ENCODE measurements around the gene CXCL9. TPM values are rescaled to one million over a fixed set of nuclear protein-coding genes. Genes with fewer than 3 reads are reported as not detected.
"Not testable (repeated sequence)": the region's sequence is repeated elsewhere in the genome, so short reads cannot be mapped to it uniquely, and the experiment has no call there.

The CXCL9 gene
- total RNA-seq: not detected

DNA sequence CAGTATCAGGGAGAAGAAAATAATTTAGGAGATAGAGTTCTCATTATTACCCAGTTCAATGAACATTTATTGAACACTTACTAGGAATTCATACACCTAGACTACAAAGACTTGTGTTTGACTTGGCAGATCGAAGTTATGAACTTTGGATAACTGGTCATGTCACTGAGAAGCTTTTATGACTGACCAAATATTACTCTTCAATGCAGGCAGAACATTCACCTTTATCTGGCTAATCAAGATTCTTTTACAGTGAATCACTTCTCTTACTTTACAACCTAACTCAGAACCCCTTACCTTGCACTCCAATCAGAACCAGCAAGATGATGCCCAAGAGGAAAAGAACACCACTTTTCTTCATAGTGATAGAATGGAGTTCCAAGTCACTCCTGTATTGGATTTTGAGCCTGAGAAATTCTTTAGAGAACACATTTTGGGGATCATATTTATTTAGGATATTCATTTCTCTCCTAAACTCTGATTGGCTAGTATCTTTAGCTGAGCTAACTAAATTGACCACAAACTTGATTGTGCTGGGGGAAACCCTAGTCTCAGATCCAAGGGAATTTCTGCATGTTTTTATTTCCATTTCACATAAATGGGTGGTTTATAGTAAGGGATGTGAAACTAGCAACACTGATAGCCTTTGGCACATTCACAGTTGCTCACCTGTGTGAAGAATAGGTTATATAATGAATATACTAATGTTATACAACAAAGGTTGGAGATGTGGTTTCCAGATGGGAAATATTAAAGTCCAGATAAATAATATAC is at the start of gene CXCL9:
Gene CXCL9 (minus strand): TSS at position 421 of the 774 bp plus-strand sequence. CDS start 60 bp downstream, at position 361.
- DNase-seq: no peak

DNA sequence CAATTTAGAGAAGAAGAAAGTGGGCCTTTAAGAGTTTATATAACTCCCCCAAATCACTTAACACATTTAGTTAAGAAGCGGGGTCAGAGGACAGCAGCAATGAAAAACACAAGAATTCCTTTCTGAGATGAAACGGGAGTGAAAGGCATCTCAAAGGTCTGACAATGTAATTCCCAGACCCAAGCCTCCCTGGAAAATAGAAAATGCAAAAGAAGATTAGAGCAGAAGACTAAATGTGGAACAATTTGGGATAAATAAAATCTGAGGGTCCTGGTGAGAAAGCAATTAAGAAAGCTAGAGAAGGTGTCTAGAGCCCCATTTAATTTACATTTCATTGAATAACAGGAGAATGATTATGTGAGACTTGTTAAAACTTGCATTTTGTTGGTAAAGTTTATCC is 48.1 kb upstream of the CXCL9 start:
- DNase-seq: no peak

DNA sequence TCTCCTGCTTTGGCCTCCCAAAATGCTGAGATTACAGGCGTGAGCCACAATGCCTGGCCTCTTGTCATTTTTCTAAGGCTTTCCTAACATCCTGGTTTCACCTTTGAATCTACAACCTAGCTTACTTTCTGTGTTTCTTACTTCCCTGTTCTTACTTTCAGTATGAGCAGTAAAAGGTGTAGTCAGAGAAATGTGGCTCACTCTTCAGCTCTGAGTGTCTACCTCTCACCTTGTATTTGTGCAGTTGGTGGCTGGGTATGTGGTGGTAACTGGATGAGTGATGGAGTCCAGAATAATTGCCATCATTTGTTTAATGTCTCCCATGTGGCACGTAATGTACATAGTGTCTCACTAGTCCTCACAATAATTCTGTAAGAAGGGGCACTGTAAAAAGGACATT is 47.7 kb upstream of the CXCL9 start:
- DNase-seq: no peak

DNA sequence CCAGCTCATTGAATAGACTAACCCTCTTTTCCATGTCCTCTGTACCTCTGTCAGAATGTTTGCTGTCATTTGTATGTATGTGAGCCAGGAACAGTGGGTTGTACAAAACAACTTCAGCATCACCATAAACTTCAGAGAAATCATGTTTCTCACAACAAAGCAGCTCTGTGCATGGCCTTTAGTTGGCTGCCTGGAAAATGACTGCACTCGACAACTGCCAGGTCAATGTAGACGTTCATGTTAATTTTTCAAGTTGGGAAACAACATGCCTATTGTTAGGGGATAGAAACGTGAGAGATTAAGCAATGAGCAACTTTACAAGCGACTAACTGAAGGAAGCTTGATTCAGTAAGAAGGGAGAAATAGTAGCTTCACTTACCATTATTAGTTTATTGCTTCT is 46.4 kb upstream of the CXCL9 start:
- DNase-seq: peak; percentile 58

DNA sequence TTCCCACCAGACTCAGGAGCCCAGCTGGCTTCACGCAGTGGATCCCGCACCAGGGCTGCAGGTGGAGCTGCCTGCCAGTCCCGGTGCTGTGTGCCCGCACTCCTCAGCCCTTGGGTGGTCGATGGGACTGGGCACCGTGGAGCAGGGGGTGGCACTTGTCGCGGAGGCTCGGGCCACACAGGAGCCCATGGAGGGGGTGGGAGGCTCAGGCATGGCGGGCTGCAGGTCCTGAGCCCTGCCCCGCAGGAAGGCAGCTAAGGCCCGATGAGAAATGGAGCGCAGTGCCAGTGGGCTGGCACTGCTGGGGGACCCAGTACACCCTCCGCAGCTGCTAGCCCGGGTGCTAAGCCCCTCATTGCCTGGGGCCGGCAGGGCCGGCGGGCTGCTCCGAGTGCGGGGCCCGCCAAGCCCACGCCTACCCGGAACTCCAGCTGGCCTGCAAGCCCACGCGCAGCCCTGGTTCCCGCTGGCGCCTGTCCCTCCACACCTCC is 43.3 kb upstream of the CXCL9 start:
- not testable (repeated sequence) for DNase-seq

DNA sequence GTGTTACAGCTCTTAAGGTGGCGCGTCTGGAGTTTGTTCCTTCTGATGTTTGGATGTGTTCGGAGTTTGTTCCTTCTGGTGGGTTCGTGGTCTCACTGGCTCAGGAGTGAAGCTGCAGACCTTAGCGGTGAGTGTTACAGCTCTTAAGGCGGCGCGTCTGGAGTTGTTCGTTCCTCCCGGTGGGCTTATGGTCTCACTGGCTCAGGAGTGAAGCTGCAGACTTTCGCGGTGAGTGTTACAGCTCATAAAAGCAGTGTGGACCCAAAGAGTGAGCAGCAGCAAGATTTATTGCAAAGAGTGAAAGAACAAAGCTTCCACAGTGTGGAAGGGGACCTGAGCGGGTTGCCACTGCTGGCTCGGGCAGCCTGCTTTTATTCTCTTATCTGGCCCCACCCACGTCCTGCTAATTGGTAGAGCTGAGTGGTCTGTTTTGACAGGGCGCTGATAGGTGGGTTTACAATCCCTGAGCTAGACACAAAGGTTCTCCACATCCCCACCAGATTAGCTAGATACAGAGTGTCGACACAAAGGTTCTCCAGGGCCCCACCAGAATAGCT is 42.6 kb upstream of the CXCL9 start:
- DNase-seq: not testable (repeated sequence)

DNA sequence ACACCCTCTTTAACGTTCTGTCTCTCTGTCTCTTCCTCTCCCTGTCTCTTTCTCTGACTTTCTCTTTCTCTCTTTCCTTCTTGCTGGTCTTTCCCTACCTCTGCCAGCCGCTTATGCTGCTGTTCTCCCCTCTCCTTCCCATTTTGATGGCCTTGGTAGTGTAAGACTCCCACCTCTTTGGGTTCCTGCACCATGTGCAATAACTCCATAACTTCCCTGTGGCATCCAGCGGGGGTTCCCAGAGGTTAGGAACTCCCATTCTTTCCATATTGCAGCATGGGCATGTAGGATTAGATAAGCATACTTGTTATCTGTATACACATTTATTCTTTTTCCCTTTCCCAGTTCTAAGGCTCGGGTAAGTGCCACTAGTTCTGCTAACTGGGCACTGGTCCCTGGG is 37.4 kb upstream of the CXCL9 start:
- DNase-seq: not testable (repeated sequence)

DNA sequence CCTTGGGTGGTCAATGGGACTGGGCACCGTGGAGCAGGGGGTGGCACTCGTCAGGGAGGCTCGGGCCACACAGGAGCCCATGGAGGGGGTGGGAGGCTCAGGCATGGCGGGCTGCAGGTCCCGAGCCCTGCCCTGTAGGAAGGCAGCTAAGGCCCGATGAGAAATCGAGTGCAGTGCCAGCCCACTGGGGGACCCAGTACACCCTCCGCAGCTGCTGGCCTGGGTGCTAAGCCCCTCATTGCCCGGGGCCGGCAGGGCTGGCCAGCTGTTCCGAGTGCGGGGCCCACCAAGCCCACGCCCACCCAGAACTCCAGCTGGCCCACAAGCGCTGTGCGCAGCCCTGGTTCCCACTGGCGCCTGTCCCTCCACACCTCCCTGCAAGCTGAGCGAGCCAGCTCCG is 36.0 kb upstream of the CXCL9 start:
- DNase-seq: not testable (repeated sequence)

DNA sequence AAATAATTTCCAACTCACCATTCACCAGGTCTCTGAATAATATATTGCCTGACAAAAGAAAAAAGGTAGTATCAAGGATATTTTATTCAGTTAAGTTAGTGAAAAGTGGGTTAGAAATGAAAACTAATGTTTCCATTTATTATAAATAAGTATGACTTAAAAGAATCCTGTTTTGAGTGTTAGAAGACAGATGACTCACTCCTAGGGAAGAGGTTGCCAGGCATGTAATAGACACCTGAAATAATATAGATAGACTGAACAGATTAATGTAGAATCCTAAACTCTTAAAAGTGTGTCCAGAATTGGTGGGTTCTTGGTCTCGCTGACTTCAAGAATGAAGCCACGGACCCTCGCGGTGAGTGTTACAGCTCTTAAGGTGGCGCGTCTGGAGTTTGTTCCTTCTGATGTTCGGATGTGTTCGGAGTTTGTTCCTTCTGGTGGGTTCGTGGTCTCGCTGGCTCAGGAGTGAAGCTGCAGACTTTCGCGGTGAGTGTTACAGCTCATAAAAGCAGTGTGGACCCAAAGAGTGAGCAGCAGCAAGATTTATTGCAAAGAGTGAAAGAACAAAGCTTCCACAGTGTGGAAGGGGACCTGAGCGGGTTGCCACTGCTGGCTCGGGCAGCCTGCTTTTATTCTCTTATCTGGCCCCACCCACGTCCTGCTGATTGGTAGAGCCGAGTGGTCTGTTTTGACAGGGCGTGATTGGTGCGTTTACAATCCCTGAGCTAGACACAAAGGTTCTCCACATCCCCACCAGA is 35.1 kb upstream of the CXCL9 start:
- not testable (repeated sequence) for DNase-seq

DNA sequence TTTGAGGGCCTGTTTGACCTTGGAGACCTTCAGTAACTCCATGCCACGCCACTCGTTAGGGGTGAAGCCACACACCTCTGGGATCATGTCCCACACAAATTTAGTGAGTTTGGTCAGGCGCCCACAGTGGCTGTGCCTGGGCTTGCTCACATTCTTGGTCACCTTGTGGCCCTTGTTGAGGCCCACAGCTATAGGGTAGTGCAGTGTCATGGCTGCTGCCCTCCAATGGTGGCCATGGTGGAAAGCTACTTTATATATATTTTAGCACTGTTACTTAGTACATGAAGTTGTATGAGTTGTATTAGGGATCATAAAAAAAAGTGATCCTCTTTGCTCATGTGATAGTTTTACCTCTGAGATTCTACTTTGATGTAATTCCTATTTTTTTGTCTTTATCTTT is 29.5 kb upstream of the CXCL9 start:
- no peak for DNase-seq

DNA sequence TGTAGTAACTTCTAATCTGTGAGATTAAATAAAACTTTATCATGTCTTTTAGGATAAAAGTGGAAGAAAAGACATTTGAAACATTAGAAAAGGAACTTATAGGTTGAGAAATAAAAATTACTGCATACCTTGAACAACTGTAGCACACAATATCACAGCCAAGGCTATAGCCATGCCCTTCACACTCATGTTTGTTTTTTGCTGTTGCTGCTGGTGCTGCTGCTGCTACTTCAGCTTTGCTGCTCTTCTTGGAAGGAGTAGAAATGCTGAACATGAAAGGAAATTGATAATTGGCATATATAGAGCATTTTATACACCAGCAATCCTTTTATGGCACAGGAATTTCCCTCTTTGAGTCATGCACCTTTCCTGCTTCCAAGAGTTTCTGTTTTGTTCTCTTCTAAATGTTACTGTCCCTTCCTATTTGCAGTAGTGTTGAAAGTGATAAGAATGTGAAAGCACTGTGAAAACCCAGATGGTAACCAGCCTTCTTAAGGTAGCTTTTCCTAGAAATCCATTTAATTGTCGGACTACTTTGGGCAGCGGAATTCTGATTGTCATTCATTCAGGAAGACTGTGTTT is 28.6 kb upstream of the CXCL9 start, which contains the start of gene CXCL11:
Gene CXCL11 (minus strand): TSS at position 272 of the 582 bp plus-strand sequence. CDS start 83 bp downstream, at position 189.
- DNase-seq: no peak

DNA sequence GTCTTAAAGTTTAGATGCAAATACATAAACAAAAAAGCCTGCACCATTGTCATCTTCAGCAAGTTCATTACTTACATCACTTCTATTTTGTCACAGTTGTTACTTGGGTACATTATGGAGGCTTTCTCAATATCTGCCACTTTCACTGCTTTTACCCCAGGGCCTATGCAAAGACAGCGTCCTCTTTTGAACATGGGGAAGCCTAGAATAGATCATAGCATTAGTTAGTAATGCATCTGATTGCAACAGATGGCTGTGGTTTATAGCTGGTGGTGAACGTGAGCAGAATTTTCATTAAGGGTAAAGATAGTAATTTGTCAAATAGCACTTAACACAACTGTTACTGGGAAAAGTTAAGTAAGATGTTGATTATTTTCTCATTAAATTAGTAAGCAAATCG is 27.8 kb upstream of the CXCL9 start:
- no peak for DNase-seq

DNA sequence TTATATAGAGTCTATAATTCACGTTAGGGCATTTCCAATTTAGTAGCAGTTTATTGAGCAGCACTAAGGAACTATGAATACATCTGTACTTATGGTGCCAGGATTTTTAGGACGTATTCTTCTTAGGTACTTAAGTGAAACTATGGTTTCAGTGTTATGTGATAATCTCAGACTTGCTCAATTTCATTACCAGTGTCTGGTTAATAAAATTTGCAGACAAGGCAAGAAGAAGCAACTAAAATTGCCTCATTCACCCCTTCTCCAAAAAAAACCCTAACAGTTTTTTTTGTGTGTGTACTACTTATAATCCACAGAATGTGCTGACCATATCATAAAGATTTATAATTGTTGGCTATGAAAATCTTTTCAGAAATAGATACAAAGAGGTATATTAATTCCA is 22.0 kb upstream of the CXCL9 start:
- DNase-seq: no peak

DNA sequence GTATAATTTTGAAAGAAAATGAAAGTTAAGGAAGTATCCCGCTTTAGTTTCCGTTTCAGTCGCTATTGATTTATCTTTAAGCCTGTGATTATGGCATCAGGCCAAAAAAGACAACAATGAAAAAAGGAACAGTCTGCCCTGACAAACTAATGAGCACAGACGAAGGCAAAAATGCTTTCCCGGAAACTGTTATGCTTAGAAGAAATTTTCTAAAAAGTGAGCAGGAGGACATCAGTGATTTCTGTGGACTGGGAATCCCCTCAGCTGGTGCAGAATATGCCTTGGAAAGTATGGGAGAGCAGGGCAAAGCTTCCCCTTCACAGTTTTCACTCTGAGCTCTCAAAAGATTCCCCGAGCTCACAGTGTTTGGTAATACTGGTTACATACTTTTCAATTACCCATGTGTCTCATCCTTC is 21.0 kb upstream of the CXCL9 start:
- peak; percentile 18 for DNase-seq

DNA sequence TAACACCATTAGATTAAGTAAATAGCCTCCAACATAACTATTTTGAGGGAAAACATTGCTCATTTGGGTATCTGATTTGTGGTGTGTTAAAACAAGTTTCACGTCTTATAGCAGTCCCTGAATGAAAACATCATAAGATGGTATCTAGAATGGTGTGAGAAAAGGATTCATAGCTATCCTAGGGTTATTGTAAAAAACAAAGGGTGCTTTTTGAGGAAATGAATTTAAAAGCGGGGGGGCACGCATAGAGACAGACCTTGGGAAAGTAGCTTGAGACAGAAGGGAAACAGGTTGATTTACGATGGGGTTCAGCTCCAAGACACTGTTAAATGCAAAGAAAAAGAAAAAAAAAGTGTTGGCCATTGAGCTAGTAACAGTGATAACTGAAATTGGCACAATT is 16.8 kb upstream of the CXCL9 start:
- DNase-seq: no peak

DNA sequence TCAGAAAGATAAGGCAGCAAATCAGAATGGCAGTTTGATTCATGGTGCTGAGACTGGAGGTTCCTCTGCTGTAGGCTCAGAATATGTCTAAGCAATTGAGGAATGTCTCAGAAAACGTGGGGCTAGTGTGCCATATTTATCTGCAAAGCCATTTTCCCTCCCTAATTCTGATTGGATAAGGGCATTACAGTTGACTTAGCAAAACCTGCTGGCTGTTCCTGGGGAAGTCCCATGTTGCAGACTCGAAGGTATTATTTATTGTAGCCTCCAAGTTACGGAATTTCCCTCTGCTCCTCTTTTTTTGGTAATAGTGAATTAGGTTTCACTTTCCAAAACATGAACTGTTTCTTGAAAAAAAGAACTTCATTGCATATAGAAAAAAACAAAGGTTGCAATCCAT is 16.1 kb upstream of the CXCL9 start, which contains the start of gene CXCL10:
Gene CXCL10 (minus strand): TSS at position 109 of the 400 bp plus-strand sequence. CDS start 66 bp downstream, at position 43.
- DNase-seq: no peak

DNA sequence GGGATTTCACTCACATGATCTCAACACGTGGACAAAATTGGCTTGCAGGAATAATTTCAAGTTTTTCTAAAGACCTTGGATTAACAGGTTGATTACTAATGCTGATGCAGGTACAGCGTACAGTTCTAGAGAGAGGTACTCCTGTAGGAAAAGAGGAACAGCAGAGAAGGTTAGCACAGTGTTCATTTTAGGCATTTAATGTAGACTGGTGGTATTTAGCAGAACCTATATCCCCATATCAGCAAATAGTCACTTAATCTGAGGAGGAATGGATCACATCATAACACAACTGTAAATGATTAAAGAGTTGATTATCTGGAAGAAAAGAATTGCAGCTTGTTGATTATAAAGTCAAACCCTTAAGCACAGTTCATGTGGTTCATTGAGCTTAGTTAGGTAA is 15.4 kb upstream of the CXCL9 start:
- no peak for DNase-seq

DNA sequence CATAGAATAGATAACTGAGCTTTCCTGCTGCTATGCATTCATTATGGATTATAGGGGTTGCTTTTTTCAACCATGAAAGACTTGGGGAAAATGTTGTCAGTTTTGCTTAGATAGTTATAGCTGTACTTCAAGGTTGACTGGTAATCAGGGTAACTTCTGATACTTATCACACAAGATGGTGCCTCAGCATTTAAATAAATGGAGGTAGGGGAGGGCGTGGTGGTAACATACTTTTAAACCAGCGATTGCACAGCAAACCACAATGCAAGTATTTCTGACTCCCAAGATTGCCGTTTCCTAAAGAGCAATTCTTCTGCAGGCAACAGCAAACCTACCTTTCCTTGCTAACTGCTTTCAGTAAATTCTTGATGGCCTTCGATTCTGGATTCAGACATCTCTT is 14.7 kb upstream of the CXCL9 start:
- no peak for DNase-seq

DNA sequence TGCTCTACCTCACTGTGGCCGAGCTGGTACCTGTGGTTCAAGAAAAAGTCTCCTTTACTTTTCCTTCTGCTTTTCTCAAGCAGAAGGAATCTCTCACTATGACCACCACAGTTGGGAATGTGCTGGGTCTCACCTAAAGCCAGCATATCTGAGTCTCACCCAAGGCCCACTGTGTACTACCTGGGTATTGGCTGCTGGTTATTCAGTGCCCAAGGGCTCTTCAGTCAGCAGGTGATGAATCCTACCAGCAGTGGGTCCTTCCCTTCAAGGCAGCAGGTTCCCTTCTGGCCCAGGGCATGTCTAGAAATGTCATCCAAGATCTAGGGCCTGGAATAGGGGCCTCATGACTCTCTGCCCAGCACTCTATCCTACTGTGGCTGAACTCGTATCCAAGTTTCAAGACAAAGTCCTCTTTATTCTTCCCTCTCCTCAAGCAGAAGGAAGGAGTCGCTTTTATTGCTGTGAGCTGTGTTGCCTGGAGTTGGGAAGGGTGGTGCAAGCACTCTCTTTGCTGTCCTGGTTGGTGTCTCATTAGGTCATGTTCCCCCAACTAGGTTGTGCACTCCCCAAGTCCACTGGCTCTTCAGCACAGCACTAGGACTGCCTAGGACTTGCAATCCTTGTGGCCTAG is 9.9 kb upstream of the CXCL9 start:
- DNase-seq: no peak

DNA sequence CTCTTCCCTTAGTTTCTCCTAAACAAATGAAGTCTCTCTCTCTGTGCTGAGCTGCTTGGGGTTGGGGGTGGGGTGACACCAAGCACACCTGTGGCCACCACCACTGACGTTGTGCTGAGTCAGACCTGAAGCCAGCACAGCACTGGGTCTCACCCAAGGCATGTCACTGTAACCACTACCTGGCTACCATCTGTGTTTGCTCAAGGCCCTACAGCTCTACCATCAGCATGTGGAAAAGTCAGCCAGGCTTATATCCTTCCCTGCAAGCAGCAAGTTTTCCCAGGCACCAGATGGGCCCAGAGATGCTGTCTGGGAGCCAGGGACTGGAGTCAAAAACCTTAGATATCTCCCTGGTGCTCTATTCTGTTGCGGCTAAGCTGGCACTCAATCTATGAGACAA is 9.1 kb upstream of the CXCL9 start:
- DNase-seq: no peak

DNA sequence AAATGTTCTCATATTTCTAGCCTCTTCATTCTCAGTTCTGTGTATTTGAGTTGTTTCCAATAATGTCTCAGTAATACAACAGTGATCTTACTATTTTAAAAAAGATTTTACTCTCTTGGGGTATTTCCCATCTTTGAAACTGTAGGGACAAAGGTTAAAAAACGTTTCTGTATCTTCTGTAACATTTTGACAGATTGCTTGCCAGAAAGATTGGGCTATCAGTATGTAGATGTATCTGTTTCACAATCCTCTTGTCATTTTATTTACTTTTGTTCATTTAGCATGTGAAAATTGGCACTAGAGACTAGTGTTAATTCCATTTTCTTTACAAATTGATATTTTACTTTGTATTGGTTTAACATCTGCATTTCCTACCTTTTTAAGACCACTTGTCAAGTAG is 6.2 kb upstream of the CXCL9 start:
- DNase-seq: no peak

DNA sequence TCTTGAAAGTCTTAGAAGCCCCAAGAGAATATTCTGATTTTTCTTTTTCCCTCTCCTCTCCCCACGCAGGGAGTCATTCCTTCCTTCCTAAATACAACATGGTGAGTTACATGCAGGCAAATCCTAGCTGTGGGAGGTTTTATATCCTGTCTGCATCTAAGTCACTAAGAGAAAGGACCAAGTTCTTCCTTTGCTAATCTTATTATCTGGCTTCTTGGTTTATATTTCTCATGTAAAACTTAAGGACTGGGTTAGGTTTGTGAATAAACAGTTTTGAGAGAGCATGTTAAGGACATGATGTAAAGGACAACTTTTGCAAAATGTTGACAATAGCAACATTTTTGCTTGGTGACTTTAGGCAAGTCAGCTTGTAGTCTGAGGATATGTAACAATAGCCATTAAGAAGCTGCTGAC is 5.1 kb upstream of the CXCL9 start:
- no peak for DNase-seq
